ENCODE data around the gene BPIFB6. TPM values are rescaled to one million over a fixed set of nuclear protein-coding genes. Genes with fewer than 3 reads are reported as not detected.

BPIFB6 gene
- total and polyA plus RNA-seq, 3 experiments from 2014 or later, result not detected

Other genes with a start within 250 kb of the BPIFB6 start
- gene MAPRE1, start 211.7 kb upstream of the BPIFB6 start, total RNA-seq, result 100 to 1,000 TPM; 154 to 159 TPM
- 96.3 TPM for gene MAPRE1, start 211.7 kb upstream of the BPIFB6 start, polyA plus RNA-seq
- under 1 TPM; 0.35 to 0.69 TPM for gene EFCAB8, start 172.7 kb upstream of the BPIFB6 start, total RNA-seq
- gene EFCAB8, start 172.7 kb upstream of the BPIFB6 start, polyA plus RNA-seq, result not detected
- gene SUN5, start 27.2 kb upstream of the BPIFB6 start, total RNA-seq, result not detected
- gene SUN5, start 27.2 kb upstream of the BPIFB6 start, polyA plus RNA-seq, result not detected
- gene BPIFB2, start 23.9 kb upstream of the BPIFB6 start, total RNA-seq, result not detected
- not detected for gene BPIFB2, start 23.9 kb upstream of the BPIFB6 start, polyA plus RNA-seq
- not detected for gene BPIFB3, start 22.3 kb downstream of the BPIFB6 start, total RNA-seq
- not detected for gene BPIFB3, start 22.3 kb downstream of the BPIFB6 start, polyA plus RNA-seq
- gene BPIFB4, start 48.0 kb downstream of the BPIFB6 start, total RNA-seq, result not detected
- not detected for gene BPIFB4, start 48.0 kb downstream of the BPIFB6 start, polyA plus RNA-seq
- gene BPIFA2, start 136.5 kb downstream of the BPIFB6 start, total RNA-seq, result not detected
- gene BPIFA2, start 136.5 kb downstream of the BPIFB6 start, polyA plus RNA-seq, result not detected
- not detected for gene BPIFA3, start 185.7 kb downstream of the BPIFB6 start, total RNA-seq
- not detected for gene BPIFA3, start 185.7 kb downstream of the BPIFB6 start, polyA plus RNA-seq
- gene BPIFA1, start 204.3 kb downstream of the BPIFB6 start, total RNA-seq, result not detected
- gene BPIFA1, start 204.3 kb downstream of the BPIFB6 start, polyA plus RNA-seq, result not detected